OCI-LY1 (cell line): ENCODE data around the gene RHOV.

Experiments used
- H2AFZ ChIP-seq: fragments of 200-600 bp; sonication (generic), shearing (Covaris generic); 2 replicates; pipeline ENCODE4 v1.6.0; 2014; ENCODE audit warnings: antibody characterized with exemption, mild to moderate bottlenecking, low read length
- H3F3A ChIP-seq: fragments of 200-600 bp; sonication (generic), shearing (Covaris generic); 2 replicates; pipeline ENCODE4 v1.6.0; 2014; ENCODE audit warnings: mild to moderate bottlenecking, antibody characterized with exemption, low read length, moderate library complexity; ENCODE audit not compliant: insufficient read depth
- H3K27ac ChIP-seq: fragments of 200-600 bp; sonication (generic); 2 replicates; pipeline ENCODE4 v1.5.1; 2014; ENCODE audit warnings: low read length, mixed run types, mild to moderate bottlenecking, low read depth; ENCODE audit not compliant: poor library complexity, severe bottlenecking
- H3K27me3 ChIP-seq: fragments of 200-600 bp; sonication (generic); 2 replicates; pipeline ENCODE4 v1.6.0; 2014; ENCODE audit warnings: antibody characterized with exemption, mild to moderate bottlenecking, low read length, moderate library complexity; ENCODE audit not compliant: insufficient read depth
- H3K36me3 ChIP-seq: fragments of 200-600 bp; sonication (generic); 2 replicates; pipeline ENCODE4 v1.6.1; 2014; ENCODE audit warnings: mild to moderate bottlenecking, antibody characterized with exemption, low read length, moderate library complexity, mixed read lengths; ENCODE audit not compliant: insufficient read depth
- H3K4me1 ChIP-seq: fragments of 200-600 bp; sonication (generic); 2 replicates; pipeline ENCODE4 v1.5.1; 2014; ENCODE audit warnings: mild to moderate bottlenecking, low read length, moderate library complexity; ENCODE audit not compliant: insufficient read depth, severe bottlenecking
- H3K4me2 ChIP-seq: fragments of 200-600 bp; sonication (generic), shearing (Covaris generic); 2 replicates; pipeline ENCODE4 v1.6.1; 2014; ENCODE audit warnings: low read length
- H3K4me3 ChIP-seq: fragments of 200-600 bp; sonication (generic); 2 replicates; pipeline ENCODE4 v1.5.1; 2014; ENCODE audit warnings: low read length, low read depth, mild to moderate bottlenecking, mixed read lengths; ENCODE audit not compliant: poor library complexity, severe bottlenecking
- H3K79me2 ChIP-seq: fragments of 200-600 bp; shearing (Covaris generic); 2 replicates; pipeline ENCODE4 v1.6.1; 2016; ENCODE audit warnings: mixed run types, low read length, mixed read lengths; ENCODE audit not compliant: insufficient read depth
- H3K9ac ChIP-seq: fragments of 200-600 bp; sonication (generic), shearing (Covaris generic); 2 replicates; pipeline ENCODE4 v1.6.1; 2014; ENCODE audit warnings: mild to moderate bottlenecking, low read length, mixed read lengths
- H3K9me2 ChIP-seq: fragments of 200-600 bp; sonication (generic), shearing (Covaris generic); 2 replicates; pipeline ENCODE4 v1.6.1; 2014; ENCODE audit warnings: low read depth, mild to moderate bottlenecking, low read length, mixed read lengths
- H3K9me3 ChIP-seq: fragments of 200-600 bp; shearing (Covaris generic); 2 replicates; pipeline ENCODE4 v1.6.1; 2014; ENCODE audit warnings: low read length, mixed read lengths
- H4K20me1 ChIP-seq: fragments of 200-600 bp; sonication (generic), shearing (Covaris generic); 2 replicates; pipeline ENCODE4 v1.6.0; 2016; ENCODE audit warnings: mild to moderate bottlenecking, low read length; ENCODE audit not compliant: insufficient read depth
- EZH2 ChIP-seq: fragments of 200-600 bp; sonication (generic), shearing (Covaris generic); IDR thresholded peaks from 2 replicates; pipeline ENCODE4 v1.8.0; 2017; ENCODE audit warnings: borderline replicate concordance, mixed run types, mild to moderate bottlenecking, antibody characterized with exemption, low read length, moderate library complexity, mixed read lengths
- TF ChIP-seq, protein P1 (sequence below): fragments of 200-600 bp; sonication (generic), shearing (Covaris generic); IDR thresholded peaks from 2 replicates; pipeline ENCODE4 v1.5.1; 2017; ENCODE audit warnings: mild to moderate bottlenecking, antibody characterized with exemption, low read length, moderate library complexity, mixed read lengths

The RHOV gene

DNA sequence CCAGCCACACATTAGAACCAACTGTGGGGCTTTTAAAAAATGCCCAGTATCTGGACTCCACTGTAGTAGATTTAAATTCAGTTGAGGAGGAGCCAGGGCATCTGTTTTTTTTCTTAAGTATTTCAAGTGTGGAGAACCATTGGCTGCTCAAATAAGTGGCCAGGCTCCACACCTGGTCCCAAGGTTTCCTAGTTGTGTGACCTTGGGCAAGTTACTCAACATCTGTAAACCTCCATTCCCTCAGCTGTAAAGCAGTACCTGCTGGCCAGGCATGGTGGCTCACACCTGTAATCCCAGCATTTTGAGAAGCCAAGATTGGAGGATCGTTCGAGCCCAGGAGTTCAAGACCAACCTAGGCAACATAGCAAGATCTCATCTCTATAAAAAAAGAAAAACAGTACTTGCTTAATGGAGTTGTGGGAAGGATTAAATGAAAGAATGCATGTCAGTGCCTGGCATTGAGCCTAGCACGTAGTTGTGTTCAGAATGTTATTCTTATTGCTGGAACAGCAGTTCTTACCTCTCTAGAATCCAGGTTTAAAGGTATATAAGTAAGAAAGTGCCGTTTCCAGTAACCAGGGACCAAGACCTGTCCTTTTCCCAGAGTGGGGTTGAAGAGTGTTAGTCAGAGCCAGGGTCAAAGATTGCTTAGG, 47.5 kb downstream of the RHOV start:
- Histone ChIP-seq H3K9me2 (no peaks in the 10 kb centered on the region), H3F3A (no peaks in the 10 kb centered on the region), H3K27me3 (no peaks in the 10 kb centered on the region), H3K27ac (no peak overlapping the region), H3K9ac (no peak overlapping the region), H3K4me1 (peaks cover 8% of the 10 kb centered on the region), H2AFZ (no peak overlapping the region), H3K4me2 (no peak overlapping the region), H3K4me3 (no peak overlapping the region), H3K79me2 (no peaks in the 10 kb centered on the region), H3K9me3 (no peaks in the 10 kb centered on the region), H4K20me1 (no peaks in the 10 kb centered on the region), H3K36me3 (no peaks in the 10 kb centered on the region)
- TF ChIP-seq EZH2, result no peak
- TF ChIP-seq, protein P1, sequence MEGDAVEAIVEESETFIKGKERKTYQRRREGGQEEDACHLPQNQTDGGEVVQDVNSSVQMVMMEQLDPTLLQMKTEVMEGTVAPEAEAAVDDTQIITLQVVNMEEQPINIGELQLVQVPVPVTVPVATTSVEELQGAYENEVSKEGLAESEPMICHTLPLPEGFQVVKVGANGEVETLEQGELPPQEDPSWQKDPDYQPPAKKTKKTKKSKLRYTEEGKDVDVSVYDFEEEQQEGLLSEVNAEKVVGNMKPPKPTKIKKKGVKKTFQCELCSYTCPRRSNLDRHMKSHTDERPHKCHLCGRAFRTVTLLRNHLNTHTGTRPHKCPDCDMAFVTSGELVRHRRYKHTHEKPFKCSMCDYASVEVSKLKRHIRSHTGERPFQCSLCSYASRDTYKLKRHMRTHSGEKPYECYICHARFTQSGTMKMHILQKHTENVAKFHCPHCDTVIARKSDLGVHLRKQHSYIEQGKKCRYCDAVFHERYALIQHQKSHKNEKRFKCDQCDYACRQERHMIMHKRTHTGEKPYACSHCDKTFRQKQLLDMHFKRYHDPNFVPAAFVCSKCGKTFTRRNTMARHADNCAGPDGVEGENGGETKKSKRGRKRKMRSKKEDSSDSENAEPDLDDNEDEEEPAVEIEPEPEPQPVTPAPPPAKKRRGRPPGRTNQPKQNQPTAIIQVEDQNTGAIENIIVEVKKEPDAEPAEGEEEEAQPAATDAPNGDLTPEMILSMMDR, result no peak

DNA sequence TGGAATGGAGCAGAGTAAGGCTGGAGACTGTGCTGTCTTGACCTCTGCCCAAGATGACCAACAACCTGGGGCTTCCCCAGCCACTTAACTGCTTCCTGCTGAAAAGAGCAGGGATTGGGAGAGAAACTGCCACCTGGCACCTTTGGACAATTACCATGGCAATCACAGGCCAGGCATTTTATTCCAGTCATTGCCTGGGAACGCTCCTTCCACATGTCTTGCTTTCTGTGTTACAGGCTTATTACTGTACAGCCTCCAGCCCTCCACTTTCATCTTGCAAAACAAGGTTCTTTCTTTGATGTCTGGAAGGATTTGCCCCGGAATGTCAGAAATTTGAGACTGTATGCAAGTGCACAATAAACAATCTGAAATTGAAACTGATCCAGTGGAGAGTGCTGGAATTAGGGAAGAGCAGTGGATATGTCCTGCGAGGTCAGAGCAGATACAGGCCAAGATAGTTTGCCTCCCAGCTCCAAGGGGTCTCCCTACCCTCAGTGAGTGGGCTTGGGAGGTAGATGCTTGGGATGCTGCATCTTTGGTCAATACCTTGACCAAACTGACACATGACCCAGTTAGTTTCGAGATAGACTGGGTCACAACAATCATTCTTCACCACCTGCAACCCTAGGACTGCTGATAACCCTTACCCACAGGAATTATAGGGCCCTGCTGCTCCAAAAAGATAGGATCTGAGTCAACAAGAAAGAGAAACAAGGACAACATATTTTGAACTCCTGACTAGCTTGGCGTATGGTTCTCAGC, 48.2 kb downstream of the RHOV start:
- H3F3A ChIP-seq, result no peaks in the 10 kb centered on the region
- no peaks in the 10 kb centered on the region for H3K36me3 ChIP-seq
- no peaks in the 10 kb centered on the region for H3K9me2 ChIP-seq
- no peak for TF ChIP-seq EZH2
- TF ChIP-seq, protein P1, result no peak
- no peak overlapping the region for H3K4me3 ChIP-seq
- H3K4me1 ChIP-seq, result peaks cover 8% of the 10 kb centered on the region
- H3K9me3 ChIP-seq, result no peaks in the 10 kb centered on the region
- H3K9ac ChIP-seq, result no peak overlapping the region
- no peak overlapping the region for H3K27ac ChIP-seq
- H4K20me1 ChIP-seq, result no peaks in the 10 kb centered on the region
- no peaks in the 10 kb centered on the region for H3K27me3 ChIP-seq
- no peaks in the 10 kb centered on the region for H3K79me2 ChIP-seq
- H3K4me2 ChIP-seq, result no peak overlapping the region
- no peak overlapping the region for H2AFZ ChIP-seq

DNA sequence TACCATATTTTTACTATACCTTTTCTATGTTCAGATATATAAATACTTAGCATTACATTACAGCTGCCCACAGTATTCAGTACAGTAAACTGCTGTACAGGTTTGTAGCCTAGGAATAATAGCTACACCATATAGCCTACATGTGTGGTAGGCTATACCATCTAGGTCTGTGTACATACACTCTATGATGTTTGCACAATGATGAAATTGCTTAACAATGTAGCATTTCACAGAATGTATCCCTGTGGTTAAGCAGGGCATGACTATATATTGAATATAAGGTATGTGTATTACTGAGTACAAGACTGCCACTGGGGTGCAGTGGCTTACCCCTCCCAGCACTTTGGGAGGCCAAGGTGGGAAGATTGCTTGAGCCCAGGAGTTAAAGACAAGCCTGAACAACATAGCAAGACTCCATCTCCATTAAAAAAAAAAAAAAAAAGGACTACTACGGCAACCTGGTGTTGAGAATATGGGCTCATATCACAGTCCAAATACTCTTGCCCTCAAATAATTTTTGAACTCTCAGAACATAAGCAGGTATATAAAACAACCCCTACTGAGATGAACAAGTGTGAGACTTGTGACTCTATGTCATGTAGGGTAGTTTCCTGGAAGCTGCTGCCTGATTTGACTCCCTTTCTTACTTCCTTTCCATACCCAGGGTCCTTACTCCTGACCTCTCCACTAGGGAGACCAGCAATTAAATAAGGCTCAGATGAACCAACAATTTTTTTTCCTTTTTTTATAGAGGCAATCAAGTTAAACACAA, 50.3 kb downstream of the RHOV start:
- H3K9me2 ChIP-seq, result no peaks in the 10 kb centered on the region
- H3K27ac ChIP-seq, result no peak overlapping the region
- H3K4me2 ChIP-seq, result no peak overlapping the region
- TF ChIP-seq, protein P1, result no peak
- no peak for TF ChIP-seq EZH2
- H2AFZ ChIP-seq, result no peak overlapping the region
- no peaks in the 10 kb centered on the region for H4K20me1 ChIP-seq
- H3K27me3 ChIP-seq, result no peaks in the 10 kb centered on the region
- H3K4me1 ChIP-seq, result peaks cover 1% of the 10 kb centered on the region
- H3K9ac ChIP-seq, result no peak overlapping the region
- no peaks in the 10 kb centered on the region for H3K36me3 ChIP-seq
- no peak overlapping the region for H3K4me3 ChIP-seq
- H3K79me2 ChIP-seq, result no peaks in the 10 kb centered on the region
- no peaks in the 10 kb centered on the region for H3F3A ChIP-seq
- H3K9me3 ChIP-seq, result no peaks in the 10 kb centered on the region
